ENCODE data around the gene APC2.
A peak's percentile ranks its signal among the peaks of the same experiment; 100 is the strongest.
"Not testable (repeated sequence)": the region's sequence is repeated elsewhere in the genome, so short reads cannot be mapped to it uniquely, and the experiment has no call there.

APC2 gene

DNA sequence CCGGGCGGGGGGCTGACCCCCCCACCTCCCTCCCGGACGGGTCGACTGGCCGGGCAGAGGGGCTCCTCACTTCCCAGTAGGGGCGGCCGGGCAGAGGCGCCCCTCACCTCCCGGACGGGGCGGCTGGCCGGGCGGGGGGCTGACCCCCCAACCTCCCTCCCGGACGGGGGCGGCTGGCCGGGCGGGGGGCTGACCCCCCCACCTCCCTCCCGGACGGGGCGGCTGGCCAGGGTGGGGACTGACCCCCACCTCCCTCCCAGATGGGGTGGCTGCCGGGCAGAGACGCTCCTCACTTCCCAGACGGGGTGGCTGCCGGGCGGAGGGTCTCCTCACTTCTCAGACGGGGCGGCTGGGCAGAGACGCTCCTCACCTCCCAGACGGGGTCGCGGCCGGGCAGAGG is 49.3 kb downstream of the APC2 start:
- not testable (repeated sequence) for DNase-seq

DNA sequence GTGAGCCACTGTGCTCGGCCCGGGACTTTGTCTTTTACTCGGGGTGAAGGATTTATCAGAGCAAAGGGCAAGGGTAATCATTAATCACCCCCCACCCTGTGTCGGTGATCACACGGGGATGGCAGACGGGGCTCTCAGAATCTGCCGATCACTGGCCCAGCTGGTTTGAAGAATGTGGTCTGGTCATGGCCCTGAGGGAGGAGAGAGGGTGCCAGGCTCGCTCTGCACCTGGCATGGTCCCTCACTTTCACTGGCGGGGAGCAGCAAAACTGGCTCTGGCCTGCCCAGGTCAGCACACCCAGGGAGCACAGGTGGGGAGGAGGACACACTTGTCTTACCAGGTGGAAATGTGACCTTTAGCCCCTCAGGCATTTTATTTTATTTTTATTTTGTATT is 51.3 kb downstream of the APC2 start:
- DNase-seq = no peak

DNA sequence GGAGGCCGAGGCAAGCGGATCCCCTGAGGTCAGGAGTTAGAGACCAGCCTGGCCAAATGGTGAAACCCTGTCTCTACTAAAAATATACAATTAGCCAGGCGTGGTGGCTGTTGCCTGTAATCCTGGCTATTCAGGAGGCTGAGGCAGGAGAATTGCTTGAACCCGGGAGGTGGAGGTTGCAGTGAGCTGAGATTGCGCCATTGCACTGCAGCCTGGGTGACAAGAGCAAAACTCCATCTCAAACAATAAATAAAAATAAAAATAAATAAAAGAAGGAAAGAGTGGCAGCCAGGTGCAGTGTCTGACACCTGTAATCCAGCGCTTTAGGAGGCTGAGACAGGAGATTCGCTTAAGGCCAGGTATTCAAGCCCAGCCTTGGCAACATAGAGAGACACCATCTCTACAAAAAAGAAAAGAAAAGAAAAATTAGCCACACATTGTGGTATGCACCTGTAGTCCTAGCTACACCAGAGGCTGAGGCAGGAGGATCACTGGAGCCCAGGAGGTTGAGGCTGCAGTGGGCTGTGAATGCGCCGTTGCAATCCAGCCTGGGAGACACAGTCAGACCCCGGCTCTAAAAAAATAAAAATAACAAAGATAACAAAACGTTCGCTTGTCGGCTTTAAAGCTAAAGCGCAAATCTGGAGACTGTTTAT is 52.6 kb downstream of the APC2 start:
- no peak for DNase-seq

DNA sequence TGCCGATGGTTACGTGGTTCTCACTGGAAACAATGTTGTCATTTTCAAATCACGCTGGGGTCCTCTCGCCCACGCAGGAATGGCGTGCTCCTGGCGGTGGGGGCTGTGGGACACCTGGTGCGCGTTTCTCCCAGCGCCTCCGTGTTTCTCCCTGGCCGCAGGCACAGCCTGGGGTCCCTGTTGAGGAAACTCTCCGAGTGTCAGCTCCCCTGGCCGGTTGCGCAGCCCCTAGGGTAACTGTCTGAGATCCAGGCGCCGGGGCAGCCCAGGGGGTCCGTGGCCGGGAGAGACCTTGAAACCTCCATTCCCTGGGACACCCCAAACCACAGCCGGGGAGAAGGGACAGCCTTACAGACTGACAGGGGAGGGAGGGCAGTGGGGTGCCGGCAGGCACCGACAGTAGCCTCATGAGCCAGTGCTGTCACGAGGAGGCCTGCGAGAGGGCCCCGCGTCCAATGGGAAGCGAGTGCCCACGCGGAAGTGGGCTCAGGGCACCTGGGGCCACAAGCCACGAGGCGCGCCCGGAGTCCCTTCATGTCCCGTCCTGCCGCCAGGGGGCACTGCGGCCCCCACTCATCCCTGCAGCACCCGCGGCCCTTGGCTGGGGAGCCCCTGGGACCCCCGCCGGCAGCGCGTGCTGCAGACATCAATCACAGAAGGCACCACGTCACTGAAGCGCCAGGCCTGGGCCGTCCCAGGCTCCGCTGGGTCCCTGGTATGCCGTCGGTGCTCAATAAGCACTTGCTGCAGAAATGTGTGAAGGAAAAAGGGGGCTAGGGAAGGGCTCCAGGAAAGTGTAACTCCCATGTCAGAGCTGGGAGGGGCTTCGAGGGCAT is 53.4 kb downstream of the APC2 start:
- DNase-seq = peak; percentile 25

DNA sequence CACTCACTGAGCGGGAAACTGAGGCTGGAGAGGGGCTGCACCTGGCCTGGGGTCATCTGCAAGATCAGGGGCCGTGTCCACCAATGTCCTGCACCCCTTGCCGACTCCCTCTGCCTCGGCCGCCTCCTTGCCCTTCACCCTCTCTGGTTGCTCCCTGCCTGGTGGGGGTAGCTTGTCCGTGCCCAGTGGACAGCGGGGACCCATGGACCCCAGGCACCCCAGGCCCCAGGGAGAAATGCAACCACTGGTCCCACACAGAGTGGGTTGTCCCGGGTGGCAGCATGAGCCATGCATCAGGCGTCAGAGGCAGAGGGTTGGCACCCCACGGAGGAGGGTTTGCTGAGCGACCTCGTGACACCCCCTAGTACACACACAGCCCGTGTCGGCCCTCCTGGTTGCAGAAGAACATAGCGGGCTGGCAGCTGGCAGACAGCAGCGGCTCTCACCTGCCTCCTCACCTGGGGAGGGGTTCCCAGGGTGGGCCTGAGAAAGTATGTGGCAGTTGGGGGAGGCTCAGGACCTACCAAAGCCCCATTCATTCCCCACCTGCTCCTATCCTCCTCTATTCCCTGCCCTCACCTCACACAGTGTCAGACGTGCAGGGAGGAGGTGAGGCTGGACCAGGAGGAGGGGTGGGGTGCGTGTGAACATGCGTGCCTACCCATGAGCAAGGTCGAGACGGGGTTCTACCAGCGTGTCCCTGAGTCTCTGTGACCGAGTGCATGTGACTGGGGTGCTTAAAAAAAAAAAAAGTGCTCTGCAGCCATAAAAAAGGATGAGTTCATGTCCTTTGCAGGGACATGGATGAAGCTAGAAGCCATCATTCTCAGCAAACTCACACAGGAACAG is 54.2 kb downstream of the APC2 start:
- no peak for DNase-seq

DNA sequence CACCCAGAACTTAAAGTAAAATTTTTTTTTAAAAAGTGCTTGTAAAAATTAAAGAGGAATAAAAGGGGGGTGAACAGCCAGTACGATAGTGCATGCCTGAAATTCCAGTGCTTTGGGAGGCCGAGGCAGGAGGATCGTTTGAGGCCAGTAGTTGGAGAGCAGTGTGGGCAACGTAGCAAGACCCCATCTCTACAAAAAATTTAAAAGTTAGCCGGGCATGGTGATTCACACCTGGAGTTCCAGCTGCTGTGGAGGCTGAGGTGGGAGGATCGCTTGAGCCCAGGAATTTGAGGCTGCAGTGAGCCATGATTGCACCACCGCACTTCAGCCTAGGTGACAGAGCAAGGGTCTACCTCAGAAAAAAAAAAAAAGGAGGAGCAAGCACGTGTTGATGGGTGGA is 55.1 kb downstream of the APC2 start:
- DNase-seq = no peak

DNA sequence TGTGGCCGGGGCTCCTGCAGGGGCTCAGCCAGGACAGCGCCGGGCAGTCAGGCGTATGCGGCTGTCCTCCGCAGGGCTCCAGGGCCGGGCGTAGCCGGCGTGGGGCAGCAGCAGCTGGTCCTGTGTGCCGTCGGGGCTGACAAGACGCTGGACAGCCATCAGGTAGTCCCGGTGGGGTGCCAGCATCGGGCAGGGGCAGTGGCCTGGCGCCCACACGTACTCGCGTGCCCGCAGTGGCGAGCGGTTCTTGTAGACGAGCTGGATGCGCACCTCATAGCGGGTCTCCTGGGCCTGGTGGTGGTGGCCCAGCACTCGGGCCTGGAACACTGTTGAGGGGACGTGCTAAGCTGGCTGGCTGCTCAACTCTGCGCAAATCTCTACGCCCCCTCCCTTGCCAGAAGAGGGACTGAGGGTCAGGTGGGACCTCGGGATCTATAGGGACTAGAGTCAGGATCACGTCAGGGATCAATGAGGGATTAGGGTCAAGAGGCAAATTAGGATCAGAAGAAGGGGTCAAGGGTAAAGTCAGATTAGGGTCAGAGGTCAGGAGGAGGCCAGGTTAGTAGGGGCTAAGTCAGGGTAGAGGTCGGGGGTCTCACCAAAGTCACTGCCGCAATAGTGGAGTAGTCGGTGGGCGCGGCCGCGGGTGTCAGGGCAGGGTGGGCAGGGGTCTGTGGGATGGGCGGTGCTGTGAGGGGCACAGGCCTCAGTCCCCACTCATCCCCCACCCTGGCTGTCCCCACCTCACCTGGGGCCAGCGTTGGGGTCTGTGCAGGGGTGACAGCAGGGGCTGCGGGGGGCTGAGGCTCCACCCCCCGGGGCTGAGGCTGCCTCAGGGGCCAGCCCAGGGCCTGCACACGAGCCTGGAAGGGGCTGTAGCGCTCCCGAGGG is 56.3 kb downstream of the APC2 start:
- DNase-seq = no peak

DNA sequence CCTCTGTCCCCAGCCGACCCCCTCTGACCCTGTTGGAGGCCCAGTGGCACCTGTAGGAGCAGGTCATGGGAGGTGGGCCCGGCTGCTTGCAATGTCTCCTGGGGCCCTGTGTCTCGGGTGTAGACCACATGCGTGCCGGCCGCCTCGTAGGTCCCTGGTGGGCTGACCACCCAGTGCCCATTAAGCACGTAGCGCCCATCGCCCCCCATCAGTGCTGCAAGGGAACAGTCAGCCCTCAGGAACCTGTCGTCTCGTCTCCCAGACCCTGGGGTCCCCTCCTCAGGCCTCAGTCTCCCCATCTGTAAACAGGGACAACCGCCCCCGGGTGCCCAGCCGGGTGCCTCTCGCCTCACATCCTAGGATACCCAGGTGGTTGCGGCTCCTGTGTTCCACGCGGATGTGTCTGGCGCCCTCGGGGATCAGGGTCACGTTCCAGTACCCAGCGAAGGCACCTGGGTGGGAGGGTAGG is 57.3 kb downstream of the APC2 start:
- no peak for DNase-seq

DNA sequence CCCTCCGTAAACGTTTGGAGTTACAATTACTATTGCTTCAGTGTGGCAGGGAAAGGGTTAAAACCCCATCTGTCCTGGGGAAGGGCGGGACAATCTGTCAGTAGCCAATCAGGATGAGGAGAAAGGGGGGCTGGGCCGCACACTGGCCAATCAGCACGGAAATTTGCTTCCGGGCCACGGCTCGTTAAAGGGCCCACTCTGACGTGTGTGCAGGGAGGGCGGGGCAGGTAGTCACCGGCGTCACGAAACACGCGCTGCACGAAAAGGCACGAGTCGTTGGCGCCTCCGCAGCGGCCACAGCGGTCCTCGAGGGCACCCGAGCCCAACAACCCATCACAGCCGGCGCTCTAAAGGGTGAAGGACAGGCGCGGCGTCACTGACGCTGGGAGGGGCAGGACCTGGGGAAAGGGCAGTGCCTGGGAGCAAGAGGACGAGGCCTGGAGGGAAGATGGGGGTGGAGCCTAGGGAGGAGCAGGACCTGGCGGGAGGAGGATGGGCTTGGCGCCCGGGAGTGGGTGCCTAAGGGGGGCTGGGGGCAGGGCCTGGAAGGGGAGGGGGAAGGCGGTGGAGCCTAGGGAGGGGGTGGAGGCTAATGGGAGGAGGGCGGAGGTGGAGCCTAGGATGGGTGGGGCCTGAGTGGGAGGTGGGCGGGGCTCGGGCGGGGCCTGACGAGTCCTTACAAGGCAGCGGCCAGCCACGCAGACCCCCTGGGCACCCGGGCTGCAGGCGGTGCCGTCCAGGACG is 58.0 kb downstream of the APC2 start:
- DNase-seq = peak; percentile 99

DNA sequence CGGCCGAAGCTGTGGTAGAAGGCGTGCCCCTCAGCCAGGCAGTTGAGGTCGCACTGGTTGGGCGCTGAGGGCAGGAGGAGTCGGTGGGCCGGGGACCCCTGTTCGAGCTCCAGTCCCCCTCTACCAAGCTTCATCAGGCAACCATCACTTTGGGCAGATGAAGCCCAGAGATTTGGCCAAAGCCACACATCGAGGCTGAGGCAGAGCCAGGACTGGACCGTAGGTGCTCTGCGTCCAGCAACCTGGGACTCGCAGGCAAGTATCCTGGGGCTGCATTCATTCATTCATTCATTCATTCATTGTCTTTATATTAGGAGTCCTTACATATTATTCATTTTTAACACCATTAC is 58.6 kb downstream of the APC2 start:
- DNase-seq = no peak

DNA sequence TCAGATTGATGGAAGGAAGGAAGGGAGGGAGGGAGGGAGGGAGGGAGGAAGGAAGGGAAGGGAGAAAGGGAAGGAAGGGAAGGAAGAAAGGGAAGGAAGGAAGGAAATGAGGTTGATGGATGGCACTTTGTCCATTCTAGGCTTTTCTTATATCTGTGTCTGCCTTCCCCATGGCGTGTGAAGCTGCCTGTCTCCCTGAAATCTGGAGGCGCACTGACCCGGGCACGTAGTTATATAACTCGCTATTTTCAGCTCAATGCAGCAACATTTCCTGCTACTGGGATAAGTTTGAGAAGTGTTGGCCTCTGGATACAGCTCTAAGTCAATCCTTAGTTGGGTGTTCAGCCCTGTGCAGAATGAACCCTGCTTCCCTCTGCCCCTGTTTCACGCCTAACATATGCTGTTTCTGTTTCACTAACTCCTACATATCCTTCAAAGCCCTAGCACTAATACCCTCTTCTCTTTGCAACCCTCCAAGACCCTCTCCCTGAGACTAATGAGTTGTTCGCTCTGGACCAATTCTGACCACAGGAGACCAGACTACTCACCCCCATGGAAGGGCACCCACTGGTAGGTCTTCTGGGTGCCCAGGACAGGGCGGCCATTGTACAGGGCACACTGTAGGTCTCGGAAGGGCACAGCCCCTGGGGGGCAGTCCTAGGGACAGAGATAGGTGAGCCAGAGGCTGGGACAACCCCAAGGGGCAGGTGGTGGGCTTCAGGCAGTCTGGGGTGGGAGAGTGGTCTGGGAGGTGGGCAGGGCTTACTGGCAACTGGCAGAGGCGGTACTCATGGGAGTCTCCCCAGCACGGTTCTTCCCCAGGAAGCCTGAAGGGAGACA is 59.9 kb downstream of the APC2 start:
- DNase-seq = no peak

DNA sequence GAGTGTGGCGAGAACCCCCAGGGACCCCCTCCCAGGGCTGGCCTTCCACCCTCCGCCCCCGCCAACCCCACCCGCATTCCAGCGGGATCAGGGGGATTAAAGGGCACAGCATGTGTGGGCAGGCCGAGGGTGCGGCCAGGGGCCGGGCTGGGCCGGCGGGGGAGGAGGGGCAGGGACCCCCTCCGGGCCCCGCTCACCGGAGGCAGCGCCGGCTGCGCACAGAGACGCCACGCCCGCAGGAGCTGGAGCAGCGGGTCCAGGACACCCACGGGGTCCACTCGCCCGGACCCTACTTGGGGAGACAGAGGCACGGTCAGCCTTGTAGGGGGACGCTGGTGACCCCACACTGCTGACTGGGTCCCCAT is 60.5 kb downstream of the APC2 start:
- no peak for DNase-seq

DNA sequence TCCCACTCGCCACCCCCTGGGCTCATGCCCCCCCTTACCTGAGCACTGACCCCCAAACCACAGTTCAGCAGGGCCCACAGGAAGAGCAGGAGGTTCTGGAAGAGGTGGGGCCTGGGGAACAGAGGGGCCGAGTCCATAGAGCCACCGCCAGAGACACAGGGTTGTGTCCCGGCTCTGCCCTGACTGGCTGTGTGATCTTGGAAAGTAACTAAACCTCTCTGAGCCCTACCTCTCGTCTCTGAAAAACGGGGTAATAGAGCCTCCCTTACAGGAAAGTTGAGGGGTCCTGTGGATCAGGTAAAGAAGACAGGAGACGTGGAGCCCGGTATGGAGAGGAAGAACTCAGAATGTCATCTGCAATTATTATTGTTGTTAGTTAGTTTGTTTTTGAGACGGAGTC is 60.9 kb downstream of the APC2 start:
- no peak for DNase-seq

DNA sequence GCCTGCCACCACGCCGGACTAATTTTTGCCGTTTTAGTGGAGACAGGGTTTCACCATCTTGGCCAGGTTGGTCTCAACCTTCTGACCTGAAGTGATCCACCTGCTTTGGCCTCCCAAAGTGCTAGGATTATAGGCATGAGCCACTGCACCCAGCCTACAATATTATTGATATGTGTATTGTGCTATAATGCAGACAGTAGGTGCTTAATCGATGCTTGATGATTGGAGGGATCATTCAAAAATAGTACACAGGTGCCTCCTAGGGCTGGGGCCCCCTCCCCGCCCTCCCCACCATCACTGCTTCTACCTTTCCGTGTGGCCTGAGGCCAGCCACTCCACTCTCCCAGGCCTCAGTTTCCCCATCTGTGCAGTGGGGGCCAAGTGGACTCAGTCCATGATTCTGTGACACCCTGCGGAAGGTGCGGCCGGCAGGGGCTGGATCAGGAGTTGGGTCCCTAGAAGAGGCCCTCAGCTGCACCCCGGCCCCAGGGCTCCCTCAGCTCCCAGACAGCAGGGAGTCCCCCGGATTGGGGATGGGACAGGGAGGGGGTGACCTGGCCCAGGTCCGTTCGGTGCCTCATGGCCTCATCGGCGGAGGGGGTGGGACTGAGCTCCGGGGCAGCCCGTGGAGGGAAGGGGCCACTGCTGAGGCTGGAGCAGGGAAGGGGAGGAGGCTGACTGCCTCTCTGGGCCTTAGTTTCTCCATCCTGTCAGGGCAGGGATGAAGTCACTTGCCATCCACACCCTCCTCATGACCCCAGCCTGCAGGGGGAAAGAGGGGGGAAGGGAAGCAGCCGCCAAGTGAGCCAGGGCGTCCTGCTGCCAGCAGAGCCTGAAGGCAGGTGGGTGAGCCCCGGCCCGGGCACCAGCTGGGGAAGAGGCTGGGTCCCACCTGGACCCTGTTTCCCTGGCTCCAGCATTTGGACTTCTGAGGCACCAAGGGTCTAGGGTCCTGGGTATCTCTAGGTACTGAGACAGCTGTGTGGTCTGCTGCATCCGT is 61.7 kb downstream of the APC2 start:
- no peak for DNase-seq

DNA sequence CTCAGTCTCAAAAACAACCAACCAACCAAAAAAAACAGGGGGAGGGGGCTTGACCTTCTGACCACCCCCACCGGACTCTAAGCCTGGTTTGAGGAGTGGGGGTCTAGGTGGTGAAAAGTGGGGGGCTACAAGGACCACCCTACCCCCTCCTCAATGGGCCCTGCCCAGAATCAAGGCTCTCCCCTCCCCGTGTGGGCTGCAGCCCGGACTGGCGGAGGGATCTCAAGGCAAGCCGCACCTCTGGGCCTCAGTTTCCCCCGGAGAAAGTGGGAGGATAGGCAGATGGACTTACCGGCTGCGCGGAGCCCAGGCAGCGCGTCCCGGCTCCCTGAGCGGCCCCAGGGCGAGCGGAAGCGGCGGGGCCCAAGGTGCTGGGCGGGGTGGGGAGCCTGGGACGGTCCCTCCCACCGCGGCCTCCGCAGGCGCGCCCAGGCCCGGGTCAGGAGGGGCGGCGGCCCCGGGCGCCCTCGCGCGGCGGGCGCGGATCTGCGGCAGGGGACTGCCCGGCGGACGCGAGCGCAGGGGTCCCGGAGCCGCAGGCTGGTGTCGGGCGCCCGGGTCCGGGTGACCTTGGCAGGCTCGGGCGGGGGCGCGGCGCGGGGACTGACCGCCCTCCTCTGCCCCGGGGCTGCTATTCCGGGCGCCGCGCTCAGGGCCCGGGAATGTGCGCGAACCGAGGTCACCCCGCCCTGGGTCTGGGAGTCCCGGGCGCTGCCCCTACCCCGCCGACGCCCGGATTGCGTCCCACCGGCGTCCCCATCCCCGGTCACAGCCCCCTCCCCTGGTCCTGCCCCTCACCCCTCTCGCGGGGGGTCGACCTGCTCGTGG is 63.0 kb downstream of the APC2 start, which contains the start of gene ADAMTSL5:
TSS of gene ADAMTSL5 (minus strand) at position 349 of the 828 bp plus-strand sequence. CDS start 2,076 bp downstream, outside the sequence.
- peak; percentile 38 for DNase-seq

DNA sequence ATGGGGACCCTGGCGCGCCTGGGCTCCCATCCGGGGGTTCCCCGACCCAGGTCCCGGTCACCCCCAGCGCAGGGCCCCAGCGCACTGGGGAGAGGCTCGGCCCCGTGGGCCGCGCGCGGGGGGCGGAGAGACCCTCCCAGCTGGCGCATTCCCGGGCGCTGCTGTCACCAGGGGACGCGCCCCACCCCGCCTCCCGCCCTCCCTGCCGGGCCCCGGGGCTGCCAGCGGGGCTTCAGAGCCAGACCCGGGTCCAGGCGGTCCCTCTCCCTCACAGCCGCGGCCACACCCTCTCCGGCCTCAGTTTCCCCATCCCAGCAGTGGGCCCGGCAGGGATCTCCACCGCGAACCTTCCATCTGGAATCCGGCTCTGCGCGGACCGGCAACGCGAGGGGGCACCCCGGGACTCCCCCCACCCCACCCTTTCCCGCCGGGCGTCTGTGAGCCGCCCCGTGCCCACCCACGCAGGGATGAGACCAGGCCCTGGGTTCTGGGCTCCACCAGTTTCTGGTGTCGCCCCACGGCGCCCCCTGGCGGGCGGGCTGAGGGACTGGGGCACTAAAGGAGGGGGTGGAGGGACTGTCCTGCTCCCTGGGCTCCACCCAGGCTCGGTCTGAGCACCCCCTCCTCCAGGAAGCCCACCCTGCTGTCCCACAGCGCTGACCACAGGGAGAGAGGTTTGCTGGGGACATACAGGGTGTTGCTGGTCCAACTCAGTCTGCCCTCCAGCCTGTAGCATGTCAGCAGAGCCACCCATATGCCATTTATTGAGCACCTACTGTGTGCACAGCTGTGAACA is 63.8 kb downstream of the APC2 start:
- DNase-seq = peak; percentile 37

DNA sequence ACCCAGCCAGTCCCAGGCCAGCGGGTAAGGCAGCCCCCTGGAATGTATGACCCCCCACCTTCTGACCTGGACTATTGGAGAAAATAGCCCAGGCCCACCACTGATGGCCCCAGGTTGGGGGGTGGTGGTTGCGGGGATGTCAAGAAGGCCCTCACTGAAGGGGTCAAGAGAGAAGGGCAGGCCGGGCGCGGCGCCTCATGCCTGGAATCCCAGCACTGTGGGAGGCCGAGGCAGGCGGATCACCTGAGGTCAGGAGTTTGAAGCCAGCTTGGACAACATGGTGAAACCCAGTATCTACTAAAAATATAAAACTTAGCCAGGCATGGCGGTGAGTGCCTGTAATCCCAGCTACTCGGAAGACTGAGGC is 64.4 kb downstream of the APC2 start:
- DNase-seq = no peak
